ENCODE data around the gene CACNB4.

- TF ChIP-seq, protein P1, sequence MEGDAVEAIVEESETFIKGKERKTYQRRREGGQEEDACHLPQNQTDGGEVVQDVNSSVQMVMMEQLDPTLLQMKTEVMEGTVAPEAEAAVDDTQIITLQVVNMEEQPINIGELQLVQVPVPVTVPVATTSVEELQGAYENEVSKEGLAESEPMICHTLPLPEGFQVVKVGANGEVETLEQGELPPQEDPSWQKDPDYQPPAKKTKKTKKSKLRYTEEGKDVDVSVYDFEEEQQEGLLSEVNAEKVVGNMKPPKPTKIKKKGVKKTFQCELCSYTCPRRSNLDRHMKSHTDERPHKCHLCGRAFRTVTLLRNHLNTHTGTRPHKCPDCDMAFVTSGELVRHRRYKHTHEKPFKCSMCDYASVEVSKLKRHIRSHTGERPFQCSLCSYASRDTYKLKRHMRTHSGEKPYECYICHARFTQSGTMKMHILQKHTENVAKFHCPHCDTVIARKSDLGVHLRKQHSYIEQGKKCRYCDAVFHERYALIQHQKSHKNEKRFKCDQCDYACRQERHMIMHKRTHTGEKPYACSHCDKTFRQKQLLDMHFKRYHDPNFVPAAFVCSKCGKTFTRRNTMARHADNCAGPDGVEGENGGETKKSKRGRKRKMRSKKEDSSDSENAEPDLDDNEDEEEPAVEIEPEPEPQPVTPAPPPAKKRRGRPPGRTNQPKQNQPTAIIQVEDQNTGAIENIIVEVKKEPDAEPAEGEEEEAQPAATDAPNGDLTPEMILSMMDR (IDR thresholded peaks at IDR 0.05; ENCODE audit: low read length), result no peak
- TF ChIP-seq EZH2 (IDR thresholded peaks at IDR 0.05; ENCODE audit: borderline replicate concordance, low read length), result no peak
Observed at GRCh38 chr2:152098496-152099366, at the start of gene CACNB4.
